GM23338 (cell line): Measurements from ENCODE around the gene IGSF5.
A peak's percentile ranks its signal among the peaks of the same experiment; 100 is the strongest.

Experiments
- CREB1 ChIP-seq: fragments of 250-450 bp; sonication (Bioruptor Pico); IDR thresholded peaks from 2 replicates; pipeline ENCODE4 v1.5.0; 2020; ENCODE audit warnings: low read depth, mild to moderate bottlenecking, moderate library complexity
- EZH2 ChIP-seq: fragments of 200-600 bp; sonication (generic); IDR thresholded peaks from one replicate; pipeline ENCODE4 v1.8.0; 2017; ENCODE audit warnings: antibody characterized with exemption, mild to moderate bottlenecking, low read depth; ENCODE audit not compliant: unreplicated experiment
- EZH2phosphoT487 ChIP-seq: fragments of 200-600 bp; sonication (generic); IDR thresholded peaks from one replicate; pipeline ENCODE4 v1.8.1; 2018; ENCODE audit warnings: antibody characterized with exemption; ENCODE audit not compliant: unreplicated experiment
- JUNB ChIP-seq: IDR thresholded peaks from one replicate; pipeline ENCODE4 v1.6.1; 2016; ENCODE audit warnings: antibody characterized with exemption; ENCODE audit not compliant: unreplicated experiment
- NANOG ChIP-seq: IDR thresholded peaks from 2 replicates; pipeline ENCODE4 v1.6.1; 2016; ENCODE audit warnings: antibody characterized with exemption, borderline replicate concordance
- POLR2AphosphoS5 ChIP-seq: IDR thresholded peaks from 2 replicates; pipeline ENCODE4 v1.6.1; 2016; ENCODE audit warnings: antibody characterized with exemption, low read depth
- ZNF114 ChIP-seq: fragments of 250-450 bp; sonication (Bioruptor Pico); IDR thresholded peaks from 2 replicates; pipeline ENCODE4 v1.5.0; 2020; ENCODE audit warnings: mild to moderate bottlenecking, moderate library complexity
- ZNF331 ChIP-seq: fragments of 250-450 bp; sonication (Bioruptor Pico); IDR thresholded peaks from 2 replicates; pipeline ENCODE4 v1.5.0; 2020; ENCODE audit warnings: low read depth, mild to moderate bottlenecking, moderate library complexity
- TF ChIP-seq, protein P1 (sequence below), 2 experiments: fragments of 200-600 bp in 1 of 2; sonication (generic) in 1 of 2; conservative IDR thresholded peaks; 2 replicates each; pipeline versions ENCODE4 v1.5.1 to v1.6.1; 2016 to 2017; ENCODE audit warnings: antibody characterized with exemption in 2 of 2, low read depth in 2 of 2, mild to moderate bottlenecking in 2 of 2, moderate library complexity in 1 of 2
- TF ChIP-seq, protein P2 (sequence below): IDR thresholded peaks from 2 replicates; pipeline ENCODE4 v1.6.1; 2016; ENCODE audit warnings: antibody characterized with exemption
- TF ChIP-seq, protein P3 (sequence below): IDR thresholded peaks from one replicate; pipeline ENCODE4 v1.6.1; 2018; ENCODE audit warnings: antibody characterized with exemption; ENCODE audit not compliant: unreplicated experiment

DNA sequence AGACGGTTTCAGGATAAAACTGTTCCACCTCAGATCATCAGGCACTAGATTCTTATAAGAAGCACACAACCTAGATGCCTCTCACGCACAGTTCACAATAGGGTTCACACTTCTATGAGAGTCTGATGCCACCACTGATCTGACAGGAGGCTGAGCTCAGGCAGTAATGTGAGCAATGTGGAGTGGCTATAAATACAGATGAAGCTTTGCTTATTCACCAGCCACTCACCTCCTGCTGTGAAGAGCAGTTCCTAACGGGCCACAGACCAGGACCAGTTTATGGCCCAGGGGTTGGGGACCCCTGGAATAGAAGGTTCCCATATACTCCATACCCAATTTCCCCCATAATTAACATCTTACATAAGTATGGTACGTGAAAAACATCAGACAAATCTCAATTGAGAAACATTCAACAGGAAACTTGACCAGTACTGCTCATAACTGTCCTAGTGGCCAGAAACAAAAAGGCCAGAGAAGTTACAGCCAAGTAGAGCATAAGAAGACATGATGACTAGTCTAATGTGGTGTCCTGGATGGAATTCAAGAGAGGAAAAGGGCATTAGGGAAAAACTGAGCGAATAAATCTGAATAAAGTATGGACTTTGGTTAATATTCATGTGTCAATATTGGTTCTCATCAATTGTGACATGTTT is 24.7 kb upstream of the IGSF5 start:
- TF ChIP-seq, protein P1, sequence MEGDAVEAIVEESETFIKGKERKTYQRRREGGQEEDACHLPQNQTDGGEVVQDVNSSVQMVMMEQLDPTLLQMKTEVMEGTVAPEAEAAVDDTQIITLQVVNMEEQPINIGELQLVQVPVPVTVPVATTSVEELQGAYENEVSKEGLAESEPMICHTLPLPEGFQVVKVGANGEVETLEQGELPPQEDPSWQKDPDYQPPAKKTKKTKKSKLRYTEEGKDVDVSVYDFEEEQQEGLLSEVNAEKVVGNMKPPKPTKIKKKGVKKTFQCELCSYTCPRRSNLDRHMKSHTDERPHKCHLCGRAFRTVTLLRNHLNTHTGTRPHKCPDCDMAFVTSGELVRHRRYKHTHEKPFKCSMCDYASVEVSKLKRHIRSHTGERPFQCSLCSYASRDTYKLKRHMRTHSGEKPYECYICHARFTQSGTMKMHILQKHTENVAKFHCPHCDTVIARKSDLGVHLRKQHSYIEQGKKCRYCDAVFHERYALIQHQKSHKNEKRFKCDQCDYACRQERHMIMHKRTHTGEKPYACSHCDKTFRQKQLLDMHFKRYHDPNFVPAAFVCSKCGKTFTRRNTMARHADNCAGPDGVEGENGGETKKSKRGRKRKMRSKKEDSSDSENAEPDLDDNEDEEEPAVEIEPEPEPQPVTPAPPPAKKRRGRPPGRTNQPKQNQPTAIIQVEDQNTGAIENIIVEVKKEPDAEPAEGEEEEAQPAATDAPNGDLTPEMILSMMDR (conservative IDR thresholded peaks at IDR 0.05; ENCODE audit: low read depth in 2 of 2), result peak in 1 of 2 experiments; percentile 36; a peak in 1 of 4 replicates
- TF ChIP-seq POLR2AphosphoS5 (no peak), EZH2phosphoT487 (no peak), ZNF114 (CRISPR knock-in tag) (no peak), EZH2 (no peak), CREB1 (no peak), ZNF331 (CRISPR knock-in tag) (no peak), JUNB (no peak), NANOG (no peak)
- TF ChIP-seq, protein P2, sequence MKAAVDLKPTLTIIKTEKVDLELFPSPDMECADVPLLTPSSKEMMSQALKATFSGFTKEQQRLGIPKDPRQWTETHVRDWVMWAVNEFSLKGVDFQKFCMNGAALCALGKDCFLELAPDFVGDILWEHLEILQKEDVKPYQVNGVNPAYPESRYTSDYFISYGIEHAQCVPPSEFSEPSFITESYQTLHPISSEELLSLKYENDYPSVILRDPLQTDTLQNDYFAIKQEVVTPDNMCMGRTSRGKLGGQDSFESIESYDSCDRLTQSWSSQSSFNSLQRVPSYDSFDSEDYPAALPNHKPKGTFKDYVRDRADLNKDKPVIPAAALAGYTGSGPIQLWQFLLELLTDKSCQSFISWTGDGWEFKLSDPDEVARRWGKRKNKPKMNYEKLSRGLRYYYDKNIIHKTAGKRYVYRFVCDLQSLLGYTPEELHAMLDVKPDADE, result no peak
- TF ChIP-seq, protein P3, sequence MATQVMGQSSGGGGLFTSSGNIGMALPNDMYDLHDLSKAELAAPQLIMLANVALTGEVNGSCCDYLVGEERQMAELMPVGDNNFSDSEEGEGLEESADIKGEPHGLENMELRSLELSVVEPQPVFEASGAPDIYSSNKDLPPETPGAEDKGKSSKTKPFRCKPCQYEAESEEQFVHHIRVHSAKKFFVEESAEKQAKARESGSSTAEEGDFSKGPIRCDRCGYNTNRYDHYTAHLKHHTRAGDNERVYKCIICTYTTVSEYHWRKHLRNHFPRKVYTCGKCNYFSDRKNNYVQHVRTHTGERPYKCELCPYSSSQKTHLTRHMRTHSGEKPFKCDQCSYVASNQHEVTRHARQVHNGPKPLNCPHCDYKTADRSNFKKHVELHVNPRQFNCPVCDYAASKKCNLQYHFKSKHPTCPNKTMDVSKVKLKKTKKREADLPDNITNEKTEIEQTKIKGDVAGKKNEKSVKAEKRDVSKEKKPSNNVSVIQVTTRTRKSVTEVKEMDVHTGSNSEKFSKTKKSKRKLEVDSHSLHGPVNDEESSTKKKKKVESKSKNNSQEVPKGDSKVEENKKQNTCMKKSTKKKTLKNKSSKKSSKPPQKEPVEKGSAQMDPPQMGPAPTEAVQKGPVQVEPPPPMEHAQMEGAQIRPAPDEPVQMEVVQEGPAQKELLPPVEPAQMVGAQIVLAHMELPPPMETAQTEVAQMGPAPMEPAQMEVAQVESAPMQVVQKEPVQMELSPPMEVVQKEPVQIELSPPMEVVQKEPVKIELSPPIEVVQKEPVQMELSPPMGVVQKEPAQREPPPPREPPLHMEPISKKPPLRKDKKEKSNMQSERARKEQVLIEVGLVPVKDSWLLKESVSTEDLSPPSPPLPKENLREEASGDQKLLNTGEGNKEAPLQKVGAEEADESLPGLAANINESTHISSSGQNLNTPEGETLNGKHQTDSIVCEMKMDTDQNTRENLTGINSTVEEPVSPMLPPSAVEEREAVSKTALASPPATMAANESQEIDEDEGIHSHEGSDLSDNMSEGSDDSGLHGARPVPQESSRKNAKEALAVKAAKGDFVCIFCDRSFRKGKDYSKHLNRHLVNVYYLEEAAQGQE, result no peak
